Adrenal gland (tissue), 12 donors: ENCODE data around the gene CPN2. TPM values are rescaled to one million over a fixed set of nuclear protein-coding genes. Genes with fewer than 3 reads are reported as not detected.

ENCODE experiments used
- DNase-seq, 7 donors: peaks; one replicate each; pipeline ENCODE4 v3.0.0-alpha.2; 2019 to 2020
- H3K27ac ChIP-seq, 5 donors: fragments of 200-600 bp; sonication (generic) in 4 of 5; 1 replicate in 3 of 5; 2 replicates in 2 of 5; pipeline versions ENCODE4 v1.5.1 to v1.8.0; 2016 to 2020; ENCODE audit warnings: mild to moderate bottlenecking in 1 of 5
- H3K27me3 ChIP-seq: fragments of 200-600 bp; 2 replicates; pipeline ENCODE4 v1.8.0; 2021
- H3K36me3 ChIP-seq, 2 donors: fragments of 200-600 bp; replicated peaks in 1 of 2; 1 replicate in 1 of 2; 2 replicates in 1 of 2; pipeline versions ENCODE4 v1.5.1 to v1.8.0; 2018 to 2022
- H3K4me1 ChIP-seq, 2 donors: fragments of 200-600 bp; replicated peaks in 1 of 2; 1 replicate in 1 of 2; 2 replicates in 1 of 2; pipeline versions ENCODE4 v1.5.1 to v1.8.0; 2018 to 2021
- H3K4me3 ChIP-seq, 4 donors: fragments of 200-600 bp; sonication (generic) in 3 of 4; one replicate each; pipeline ENCODE4 v1.5.1; 2016 to 2018
- H3K9me3 ChIP-seq, 3 donors: fragments of 200-600 bp; sonication (generic) in 1 of 3; replicated peaks in 1 of 3; 1 replicate in 2 of 3; 2 replicates in 1 of 3; pipeline versions ENCODE4 v1.5.1 to v1.8.0; 2016 to 2021
- CTCF ChIP-seq, 6 experiments: fragments of 450-650 bp in 4 of 6; fragments of 200-600 bp in 2 of 6; sonication (generic) in 1 of 6; IDR thresholded peaks; 1 replicate in 5 of 6; 2 replicates in 1 of 6; pipeline versions ENCODE4 v1.5.1 to v1.8.0; 2016 to 2021; ENCODE audit warnings: antibody characterized with exemption in 6 of 6, mild to moderate bottlenecking in 2 of 6, moderate library complexity in 1 of 6
- POLR2A ChIP-seq, 2 donors: fragments of 450-650 bp; IDR thresholded peaks; one replicate each; pipeline ENCODE4 v1.6.1; 2017; ENCODE audit warnings: antibody characterized with exemption in 2 of 2, mild to moderate bottlenecking in 2 of 2, moderate library complexity in 1 of 2
- WGBS, 4 donors: extraction: QIAGEN DNeasy Blood & Tissue Kit in 2 of 4; methylation state at CpG; one replicate each; pipeline versions ENCODE4 v1.1.5 to v1.1.7; 2013 to 2017; 5-methylcytosine and 5-hydroxymethylcytosine counted together
- intact Hi-C, 2 donors: fragments of 100-400 bp; cut with DNase I; formaldehyde crosslinking; loops; one replicate each; pipeline versions ENCODE4 v1.14.1 to v1.15.0; 2022 to 2023
- polyA plus RNA-seq, 3 donors: library from polyadenylated mRNA; stranded (reverse); fragments of 200-250 nt in 2 of 3; fragments of 350-450 nt in 1 of 3; fragmentation: Illumina TruSeq in 1 of 3; extraction: RNeasy Lipid Tissue Mini Kit (QIAGEN cat#74804) in 1 of 3; gene quantifications; one replicate each; pipeline ENCODE4 v1.2.3, GENCODE V29; 2013 to 2014
- total RNA-seq, 9 donors: library from RNA; depleted of rRNA in 4 of 9; stranded (reverse); fragments of >200 nt in 4 of 9; fragments of 120-200 nt in 1 of 9; fragmentation: NEBNext Ultra II Directional in 1 of 9; extraction: Animal tissue kit (Norgen Biotek cat#: 25700) in 1 of 9; gene quantifications; one replicate each; pipeline versions ENCODE4 v1.1.0 to v1.2.4, GENCODE V29; 2013 to 2023
- donor health status: healthy with polysubstance abuse.
- donor health status: Bipolar disorder and iron deficiency.
- donor health status: DM: yes; HTN: yes; CAD: no.
- donor health status: DM: no; HTN: no; CAD: no.
- donor health status: DM: no; HTN: no; CAD: no.
- donor health status: DM: yes; HTN: yes; CAD: no.

CPN2 gene
- total and polyA plus RNA-seq, 12 donors: 0.32 to 14.3 (median 3.1) TPM

DNA sequence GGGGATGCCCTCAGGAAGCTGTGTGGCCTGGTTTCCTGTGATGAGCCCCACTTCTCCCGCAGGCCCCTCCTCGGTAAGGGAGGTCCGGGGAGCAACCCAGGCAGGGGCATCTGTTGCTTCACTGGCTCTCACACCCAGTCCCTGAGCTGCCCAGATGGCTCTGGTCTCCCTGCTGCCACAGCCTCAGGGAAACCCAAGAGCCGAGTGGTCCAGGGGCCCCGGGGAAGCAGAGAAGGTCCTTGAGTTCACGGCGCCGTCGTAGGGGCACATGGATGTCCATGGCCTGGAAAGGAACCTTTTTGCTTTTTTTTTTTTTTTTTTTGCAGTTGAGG lies 31.7 kb upstream of the CPN2 start:
- Histone ChIP-seq H3K4me3 (no peak overlapping the region), H3K27ac (no peak overlapping the region), H3K27me3 (peaks cover 4% of the 10 kb centered on the region), H3K9me3 (no peaks in the 10 kb centered on the region), H3K4me1 (no peaks in the 10 kb centered on the region), H3K36me3 (no peaks in the 10 kb centered on the region)
- no peak for DNase-seq
- 80 to 87% (median 85%) methylated on average over 7 to 9 of the region's 9 CpGs for WGBS, 4 donors
- intact Hi-C loops: no loop called here
- no peak for TF ChIP-seq CTCF (IDR thresholded peaks at IDR 0.05)
- TF ChIP-seq POLR2A (IDR thresholded peaks at IDR 0.05): no peak

DNA sequence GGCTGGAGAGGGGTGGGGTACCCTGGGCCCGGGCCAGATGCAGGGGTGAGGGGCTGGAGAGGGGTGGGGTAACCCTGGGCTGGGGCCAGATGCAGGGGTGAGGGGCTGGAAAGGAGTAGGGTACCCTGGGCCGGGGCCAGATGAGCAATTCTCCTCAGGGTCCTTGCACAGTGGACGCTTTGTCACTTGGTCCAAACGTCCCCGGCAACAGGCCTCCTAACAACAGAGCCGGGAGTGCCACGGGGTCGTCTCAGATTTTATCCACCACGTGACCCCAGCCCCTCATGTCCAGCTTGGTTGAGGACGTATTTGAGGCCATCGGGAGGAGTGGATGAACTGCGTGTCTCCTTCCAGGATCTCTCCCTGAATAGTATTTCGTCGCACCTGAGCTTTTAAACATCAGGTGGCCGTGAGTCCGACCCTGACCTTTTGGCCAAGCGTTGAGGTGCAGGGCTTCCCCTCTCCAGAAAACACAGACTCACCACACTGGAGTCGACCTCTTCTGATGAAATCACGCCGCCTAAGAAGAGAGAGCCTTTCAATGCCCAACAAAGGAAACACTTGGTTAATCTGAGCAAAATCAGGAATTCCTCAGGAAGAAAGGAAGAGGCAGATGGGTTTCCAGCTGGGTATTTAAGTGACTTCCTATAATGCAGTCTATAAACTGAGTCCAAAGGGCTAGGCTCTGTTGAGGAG lies 31.2 kb upstream of the CPN2 start:
- Histone ChIP-seq H3K27me3 (peaks cover 5% of the 10 kb centered on the region), H3K4me3 (no peak overlapping the region), H3K4me1 (no peaks in the 10 kb centered on the region), H3K9me3 (no peaks in the 10 kb centered on the region), H3K36me3 (no peaks in the 10 kb centered on the region), H3K27ac (no peak overlapping the region)
- TF ChIP-seq CTCF (IDR thresholded peaks at IDR 0.05): no peak
- TF ChIP-seq POLR2A (IDR thresholded peaks at IDR 0.05): no peak
- intact Hi-C loops: no loop called here
- DNase-seq: no peak
- WGBS, 4 donors: 68 to 74% (median 72%) methylated on average over 14 to 20 of the region's 20 CpGs

- no peak for DNase-seq
- H3K4me1 ChIP-seq: no peaks in the 10 kb centered on the region
- no peaks in the 10 kb centered on the region for H3K9me3 ChIP-seq
- H3K4me3 ChIP-seq: no peak overlapping the region
- H3K27ac ChIP-seq: no peak overlapping the region
- no peak for TF ChIP-seq POLR2A (IDR thresholded peaks at IDR 0.05)
- TF ChIP-seq CTCF (IDR thresholded peaks at IDR 0.05): no peak
- intact Hi-C loops: no loop called here
- 55 to 60% (median 56%) methylated on average over 4 to 17 of the region's 17 CpGs for WGBS, 4 donors
- no peaks in the 10 kb centered on the region for H3K36me3 ChIP-seq
- H3K27me3 ChIP-seq: peaks cover 5% of the 10 kb centered on the region
These were observed 30.3 kb upstream of the CPN2 start for GRCh38 chr3:194381460-194381875.

DNA sequence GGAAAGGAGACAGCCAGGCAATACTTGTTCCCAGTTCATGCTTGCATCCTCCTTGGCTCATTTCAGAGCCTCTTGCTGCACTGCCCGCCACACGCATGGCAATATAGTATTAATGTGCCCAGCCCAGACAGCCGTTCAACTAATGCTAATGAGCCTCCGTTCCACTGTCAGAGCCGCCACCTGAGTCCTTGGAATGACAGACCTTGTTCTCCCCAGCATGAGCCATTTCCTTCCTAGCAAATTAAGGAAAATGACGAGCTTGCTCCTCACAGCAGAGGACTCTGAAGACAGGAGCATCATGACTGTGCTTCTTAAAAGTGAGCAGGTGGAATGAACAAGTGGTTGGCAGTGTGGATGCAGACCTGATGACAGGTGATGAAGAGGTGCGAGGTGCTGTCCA lies 29.2 kb upstream of the CPN2 start:
- peaks cover 5% of the 10 kb centered on the region for H3K27me3 ChIP-seq
- DNase-seq: no peak

More for the DNA sequence above, 29.2 kb upstream of the CPN2 start:
- Histone ChIP-seq H3K9me3 (no peaks in the 10 kb centered on the region), H3K4me3 (no peak overlapping the region), H3K36me3 (no peaks in the 10 kb centered on the region), H3K4me1 (no peaks in the 10 kb centered on the region), H3K27ac (no peak overlapping the region)
- intact Hi-C loops: no loop called here
- WGBS, 4 donors: 72 to 85% (median 82%) methylated on average over 7 of the region's 7 CpGs
- no peak for TF ChIP-seq POLR2A (IDR thresholded peaks at IDR 0.05)
- no peak for TF ChIP-seq CTCF (IDR thresholded peaks at IDR 0.05)
